ENCODE measurements around the gene AGMAT.

The AGMAT gene

DNA sequence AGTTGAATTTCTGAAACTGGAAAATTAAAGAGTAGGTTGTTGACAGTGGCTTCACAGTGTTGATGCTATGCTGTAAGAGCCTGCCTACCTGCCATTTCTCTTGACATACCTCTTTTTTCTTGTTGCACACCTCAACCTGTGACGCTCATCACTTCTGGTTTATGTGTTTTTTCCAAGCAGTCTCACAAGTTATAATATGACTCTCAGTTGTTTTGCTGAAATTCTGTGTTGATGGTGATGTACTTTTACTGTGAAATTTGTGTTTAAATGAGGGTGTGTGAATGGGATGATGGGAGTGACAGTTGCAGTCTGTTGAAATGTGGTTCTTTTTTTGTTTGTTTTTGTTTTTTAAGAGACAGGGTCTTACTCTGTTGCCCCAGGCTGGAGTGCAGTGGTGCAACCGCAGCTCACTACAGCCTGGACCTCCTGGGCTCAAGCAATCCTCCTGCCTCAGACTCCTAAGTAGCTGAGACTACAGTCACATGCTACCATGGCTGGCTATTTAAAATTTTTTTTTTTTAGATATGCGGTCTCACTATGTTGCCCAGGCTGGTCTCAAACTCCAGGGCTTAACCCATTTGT is 39.4 kb upstream of the AGMAT start:
- H3K4me3 ChIP-seq (ENCODE audit: low read length): no peak overlapping the region
- TF ChIP-seq, protein P1, sequence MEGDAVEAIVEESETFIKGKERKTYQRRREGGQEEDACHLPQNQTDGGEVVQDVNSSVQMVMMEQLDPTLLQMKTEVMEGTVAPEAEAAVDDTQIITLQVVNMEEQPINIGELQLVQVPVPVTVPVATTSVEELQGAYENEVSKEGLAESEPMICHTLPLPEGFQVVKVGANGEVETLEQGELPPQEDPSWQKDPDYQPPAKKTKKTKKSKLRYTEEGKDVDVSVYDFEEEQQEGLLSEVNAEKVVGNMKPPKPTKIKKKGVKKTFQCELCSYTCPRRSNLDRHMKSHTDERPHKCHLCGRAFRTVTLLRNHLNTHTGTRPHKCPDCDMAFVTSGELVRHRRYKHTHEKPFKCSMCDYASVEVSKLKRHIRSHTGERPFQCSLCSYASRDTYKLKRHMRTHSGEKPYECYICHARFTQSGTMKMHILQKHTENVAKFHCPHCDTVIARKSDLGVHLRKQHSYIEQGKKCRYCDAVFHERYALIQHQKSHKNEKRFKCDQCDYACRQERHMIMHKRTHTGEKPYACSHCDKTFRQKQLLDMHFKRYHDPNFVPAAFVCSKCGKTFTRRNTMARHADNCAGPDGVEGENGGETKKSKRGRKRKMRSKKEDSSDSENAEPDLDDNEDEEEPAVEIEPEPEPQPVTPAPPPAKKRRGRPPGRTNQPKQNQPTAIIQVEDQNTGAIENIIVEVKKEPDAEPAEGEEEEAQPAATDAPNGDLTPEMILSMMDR (conservative IDR thresholded peaks at IDR 0.05; ENCODE audit: low read length): no peak
- DNase-seq (ENCODE audit: low read depth): no peak

DNA sequence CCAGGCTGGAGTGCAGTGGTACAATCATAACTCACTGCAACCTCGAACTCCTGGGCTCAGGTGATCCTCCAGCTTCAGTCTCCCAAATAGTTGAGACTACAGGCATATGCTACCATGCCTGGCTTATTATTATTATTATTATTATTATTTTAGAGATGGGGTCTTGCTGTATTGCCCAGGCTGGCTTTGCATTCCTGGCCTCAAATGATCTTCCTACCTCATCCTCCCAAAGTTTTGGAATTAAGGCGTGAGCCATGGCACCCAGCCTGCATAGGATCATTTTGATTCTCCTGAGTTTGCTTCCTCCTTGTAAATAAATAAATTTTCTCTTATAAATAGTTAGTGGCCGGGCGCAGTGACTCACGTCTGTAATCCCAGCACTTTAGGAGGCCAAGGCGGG is 38.6 kb upstream of the AGMAT start:
- no peak overlapping the region for H3K4me3 ChIP-seq (ENCODE audit: low read length)
- no peak for DNase-seq (ENCODE audit: low read depth)
- TF ChIP-seq, protein P1 (conservative IDR thresholded peaks at IDR 0.05; ENCODE audit: low read length): no peak

DNA sequence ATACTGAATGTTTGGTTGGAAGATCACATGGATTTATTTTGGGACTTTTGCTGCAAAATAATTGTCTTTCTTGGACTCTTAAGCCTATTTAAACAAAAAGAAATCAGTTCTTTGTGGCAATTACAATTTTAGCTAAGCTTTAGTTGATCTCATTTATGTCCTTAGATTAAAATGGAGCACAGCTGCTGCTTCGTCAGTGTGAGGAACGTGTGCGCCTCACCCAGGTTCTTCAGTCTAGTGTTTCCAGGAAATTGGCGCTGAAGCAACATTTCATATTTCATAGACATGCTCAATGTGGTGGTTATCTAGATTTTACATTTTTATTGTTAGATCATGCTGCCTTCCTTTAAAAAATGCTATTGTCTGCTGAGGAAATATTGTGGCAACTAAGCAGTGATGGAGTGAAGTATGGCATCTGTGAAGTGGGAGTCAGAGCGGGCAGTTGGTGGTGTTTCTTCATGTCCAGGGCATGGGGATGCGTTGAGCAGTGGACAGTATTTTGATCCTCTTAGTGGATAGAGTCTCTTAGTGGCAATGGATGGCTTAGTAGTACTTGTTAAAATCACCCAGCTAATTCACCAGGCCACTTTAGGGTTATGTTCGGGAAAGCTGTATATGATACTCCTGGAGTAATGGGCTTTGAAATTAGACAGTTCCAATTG is 38.0 kb upstream of the AGMAT start:
- TF ChIP-seq, protein P1 (conservative IDR thresholded peaks at IDR 0.05; ENCODE audit: low read length): no peak
- no peak overlapping the region for H3K4me3 ChIP-seq (ENCODE audit: low read length)
- no peak for DNase-seq (ENCODE audit: low read depth)

DNA sequence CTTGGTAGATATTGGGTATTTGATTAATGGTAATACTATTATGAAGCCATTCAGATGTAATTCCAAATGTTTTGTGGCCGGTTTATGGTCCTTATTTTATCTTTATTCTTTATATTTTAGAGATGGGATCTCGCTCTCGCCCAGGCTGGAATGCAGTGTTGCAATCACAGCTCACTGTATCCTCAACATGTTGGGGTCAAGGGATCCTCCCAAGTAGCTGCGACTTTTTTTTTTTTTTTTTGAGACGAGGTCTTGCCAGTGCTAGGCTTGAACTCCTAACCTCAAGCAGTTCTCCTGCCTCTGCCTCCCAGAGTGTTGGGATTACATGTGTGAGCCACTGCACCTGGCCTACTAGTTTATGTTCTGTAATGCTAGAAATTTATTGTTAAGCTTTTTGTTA is 37.1 kb upstream of the AGMAT start:
- peak; percentile 56 for DNase-seq (ENCODE audit: low read depth)
- no peak overlapping the region for H3K4me3 ChIP-seq (ENCODE audit: low read length)
- TF ChIP-seq, protein P1 (conservative IDR thresholded peaks at IDR 0.05; ENCODE audit: low read length): no peak

DNA sequence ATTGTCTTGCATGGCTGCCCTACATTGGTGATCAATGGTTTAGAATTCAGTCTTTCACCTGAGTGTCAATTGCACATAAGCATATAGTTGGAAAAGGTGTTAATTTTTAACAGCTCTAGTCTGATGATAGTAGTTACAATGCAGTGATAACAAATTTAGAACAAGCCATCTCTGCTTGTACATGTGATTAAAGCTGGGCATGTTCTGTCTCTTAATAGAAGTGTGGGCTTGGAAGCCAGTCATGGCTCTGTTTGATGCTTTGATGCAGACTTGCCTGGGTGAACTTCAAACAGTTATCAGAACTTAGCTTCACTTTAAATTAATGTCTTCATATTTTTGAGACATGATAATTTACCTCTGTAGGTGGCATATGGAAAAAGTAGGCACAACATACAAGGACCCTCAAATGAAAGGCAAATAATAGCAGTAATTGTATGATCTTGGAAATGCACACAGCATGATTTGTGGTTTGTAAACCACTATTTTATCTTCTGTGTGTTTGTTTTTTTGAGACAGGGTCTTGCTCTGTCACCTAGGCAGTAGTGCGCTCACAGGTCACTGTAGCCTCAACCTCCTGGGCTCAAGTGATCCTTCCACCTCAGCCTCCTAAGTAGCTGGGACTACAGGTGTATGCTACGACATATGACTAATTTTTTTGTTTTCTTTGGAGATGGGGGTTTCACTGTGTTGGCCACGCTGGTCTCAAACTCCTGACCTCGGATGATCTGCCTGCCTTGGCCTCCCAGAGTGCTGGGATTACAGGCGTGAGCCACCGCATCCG is 36.2 kb upstream of the AGMAT start:
- TF ChIP-seq, protein P1 (conservative IDR thresholded peaks at IDR 0.05; ENCODE audit: low read length): no peak
- no peak overlapping the region for H3K4me3 ChIP-seq (ENCODE audit: low read length)
- no peak for DNase-seq (ENCODE audit: low read depth)

DNA sequence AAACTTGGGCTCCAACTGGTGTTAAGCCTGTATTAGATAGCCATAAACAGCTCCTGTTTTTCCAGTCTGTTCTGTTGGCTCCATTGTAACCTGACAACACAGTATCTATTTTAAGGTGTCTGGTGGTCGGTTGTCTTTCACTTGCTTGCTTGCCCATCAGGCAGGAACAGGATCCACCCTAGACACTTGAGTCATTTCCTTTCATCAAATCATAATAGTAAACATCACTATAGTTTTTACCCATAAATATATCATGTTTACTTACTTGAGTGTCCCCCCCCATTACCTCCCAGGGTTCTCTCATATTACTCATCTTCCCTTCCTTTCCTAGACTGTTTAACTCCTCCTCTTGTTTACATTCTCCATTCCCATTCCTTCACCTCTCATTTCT is 35.3 kb upstream of the AGMAT start:
- no peak overlapping the region for H3K4me3 ChIP-seq (ENCODE audit: low read length)

More for the DNA sequence above, 35.3 kb upstream of the AGMAT start:
- TF ChIP-seq, protein P1 (conservative IDR thresholded peaks at IDR 0.05; ENCODE audit: low read length): no peak
- peak; percentile 40 for DNase-seq (ENCODE audit: low read depth)
